ENCODE measurements around the gene TMEM30B. TPM values are rescaled to one million over a fixed set of nuclear protein-coding genes. Genes with fewer than 3 reads are reported as not detected.
"Not testable (repeated sequence)": the region's sequence is repeated elsewhere in the genome, so short reads cannot be mapped to it uniquely, and the experiment has no call there.

The TMEM30B gene
- total RNA-seq, 1 donor from 2014 or later = 0.36 TPM

DNA sequence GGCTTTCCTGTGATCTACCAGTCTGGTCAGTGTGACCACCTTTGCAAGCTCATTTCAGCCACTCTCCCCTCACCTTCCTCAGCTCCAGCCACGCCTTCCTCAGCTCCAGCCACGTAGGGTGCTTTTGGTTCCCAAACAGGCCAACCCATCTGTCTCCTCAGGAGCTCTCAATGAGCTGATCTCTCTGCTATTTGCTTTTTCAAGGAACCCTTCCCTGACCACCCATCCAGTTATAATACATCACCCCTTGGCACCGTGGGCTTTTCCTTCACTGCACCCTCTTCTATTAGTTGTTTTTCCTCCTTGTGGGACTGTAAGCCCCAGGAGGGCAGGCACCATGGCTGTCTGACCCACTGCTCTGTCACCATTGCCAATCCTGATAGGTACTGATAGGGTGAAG, 37.9 kb upstream of the TMEM30B start:
- Histone ChIP-seq H3K79me2 (ENCODE audit: insufficient read depth, low read length) (no peaks in the 10 kb centered on the region), H4K20me1 (ENCODE audit: insufficient read depth, low read length) (no peaks in the 10 kb centered on the region), H3K4me1 (ENCODE audit: insufficient read depth, low read length) (peaks cover 6% of the 10 kb centered on the region), H3K9ac (ENCODE audit: low read length) (no peak overlapping the region), H3K4me3 (ENCODE audit: insufficient read depth, low read depth, low read length) (no peak overlapping the region), H3K36me3 (ENCODE audit: insufficient read depth, low read length) (no peaks in the 10 kb centered on the region), H3K9me3 (ENCODE audit: insufficient read depth, low read depth, low read length) (no peaks in the 10 kb centered on the region), H3K27me3 (ENCODE audit: insufficient read depth, low read length) (peaks cover 37% of the 10 kb centered on the region), H3K27ac (ENCODE audit: low read depth, low read length) (no peak overlapping the region), H3K4me2 (ENCODE audit: low read length) (no peak overlapping the region), H2AFZ (ENCODE audit: low read depth, low read length) (no peak overlapping the region)
- Mint-ChIP-seq H3K27me3 (ENCODE audit: low read depth, unreplicated experiment) (peaks cover 20% of the 10 kb centered on the region), H3K9me3 (ENCODE audit: unreplicated experiment) (no peaks in the 10 kb centered on the region), H3K4me3 (ENCODE audit: unreplicated experiment) (no peak overlapping the region), H3K27ac (ENCODE audit: unreplicated experiment) (no peak overlapping the region), H3K36me3 (ENCODE audit: low read depth, unreplicated experiment) (no peaks in the 10 kb centered on the region), H3K4me1 (ENCODE audit: low read depth, unreplicated experiment) (no peaks in the 10 kb centered on the region)
- no peak for FAIRE-seq
- TF ChIP-seq EZH2 (IDR thresholded peaks at IDR 0.05; ENCODE audit: insufficient read depth, low read length) = no peak
- TF ChIP-seq, protein P1, sequence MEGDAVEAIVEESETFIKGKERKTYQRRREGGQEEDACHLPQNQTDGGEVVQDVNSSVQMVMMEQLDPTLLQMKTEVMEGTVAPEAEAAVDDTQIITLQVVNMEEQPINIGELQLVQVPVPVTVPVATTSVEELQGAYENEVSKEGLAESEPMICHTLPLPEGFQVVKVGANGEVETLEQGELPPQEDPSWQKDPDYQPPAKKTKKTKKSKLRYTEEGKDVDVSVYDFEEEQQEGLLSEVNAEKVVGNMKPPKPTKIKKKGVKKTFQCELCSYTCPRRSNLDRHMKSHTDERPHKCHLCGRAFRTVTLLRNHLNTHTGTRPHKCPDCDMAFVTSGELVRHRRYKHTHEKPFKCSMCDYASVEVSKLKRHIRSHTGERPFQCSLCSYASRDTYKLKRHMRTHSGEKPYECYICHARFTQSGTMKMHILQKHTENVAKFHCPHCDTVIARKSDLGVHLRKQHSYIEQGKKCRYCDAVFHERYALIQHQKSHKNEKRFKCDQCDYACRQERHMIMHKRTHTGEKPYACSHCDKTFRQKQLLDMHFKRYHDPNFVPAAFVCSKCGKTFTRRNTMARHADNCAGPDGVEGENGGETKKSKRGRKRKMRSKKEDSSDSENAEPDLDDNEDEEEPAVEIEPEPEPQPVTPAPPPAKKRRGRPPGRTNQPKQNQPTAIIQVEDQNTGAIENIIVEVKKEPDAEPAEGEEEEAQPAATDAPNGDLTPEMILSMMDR (IDR thresholded peaks at IDR 0.05; ENCODE audit: insufficient read depth, low read depth, low read length) = no peak
- no peak for DNase-seq (ENCODE audit: low read depth)

DNA sequence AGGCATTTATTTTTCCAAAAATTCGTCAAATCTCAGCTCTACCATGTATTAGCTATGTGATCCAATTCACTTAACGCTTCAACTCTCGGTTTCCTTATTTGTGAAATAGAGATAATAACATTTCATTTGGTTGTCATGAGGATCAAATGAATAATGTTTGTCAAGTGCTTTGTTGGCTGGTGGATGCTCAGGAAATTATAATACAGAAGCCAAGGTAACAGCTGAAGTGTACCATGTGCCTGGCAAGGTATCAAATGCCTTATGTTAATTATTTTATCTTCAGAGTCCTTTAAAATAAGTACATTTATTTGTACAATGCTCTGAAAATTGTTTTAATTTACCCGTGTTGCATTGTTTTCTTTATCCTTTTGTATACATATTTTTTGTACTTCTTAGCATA, 34.2 kb upstream of the TMEM30B start:
- Mint-ChIP-seq H3K36me3 (ENCODE audit: low read depth, unreplicated experiment) (peaks cover 2% of the 10 kb centered on the region), H3K27ac (ENCODE audit: unreplicated experiment) (no peak overlapping the region), H3K4me1 (ENCODE audit: low read depth, unreplicated experiment) (no peaks in the 10 kb centered on the region), H3K4me3 (ENCODE audit: unreplicated experiment) (no peak overlapping the region), H3K27me3 (ENCODE audit: low read depth, unreplicated experiment) (peaks cover 6% of the 10 kb centered on the region), H3K9me3 (ENCODE audit: unreplicated experiment) (peaks cover 8% of the 10 kb centered on the region)
- no peak overlapping the region for H3K4me2 ChIP-seq (ENCODE audit: low read length)
- no peak overlapping the region for H2AFZ ChIP-seq (ENCODE audit: low read depth, low read length)
- H3K4me3 ChIP-seq (ENCODE audit: insufficient read depth, low read depth, low read length) = no peak overlapping the region
- no peaks in the 10 kb centered on the region for H3K79me2 ChIP-seq (ENCODE audit: insufficient read depth, low read length)
- peaks cover 3% of the 10 kb centered on the region for H3K9me3 ChIP-seq (ENCODE audit: insufficient read depth, low read depth, low read length)
- H3K4me1 ChIP-seq (ENCODE audit: insufficient read depth, low read length) = no peaks in the 10 kb centered on the region
- H4K20me1 ChIP-seq (ENCODE audit: insufficient read depth, low read length) = no peaks in the 10 kb centered on the region
- H3K36me3 ChIP-seq (ENCODE audit: insufficient read depth, low read length) = no peaks in the 10 kb centered on the region
- TF ChIP-seq EZH2 (IDR thresholded peaks at IDR 0.05; ENCODE audit: insufficient read depth, low read length) = no peak
- TF ChIP-seq, protein P1 (IDR thresholded peaks at IDR 0.05; ENCODE audit: insufficient read depth, low read depth, low read length) = no peak
- H3K27ac ChIP-seq (ENCODE audit: low read depth, low read length) = no peak overlapping the region
- H3K27me3 ChIP-seq (ENCODE audit: insufficient read depth, low read length) = peaks cover 15% of the 10 kb centered on the region
- no peak overlapping the region for H3K9ac ChIP-seq (ENCODE audit: low read length)
- FAIRE-seq = no peak
- no peak for DNase-seq (ENCODE audit: low read depth)

DNA sequence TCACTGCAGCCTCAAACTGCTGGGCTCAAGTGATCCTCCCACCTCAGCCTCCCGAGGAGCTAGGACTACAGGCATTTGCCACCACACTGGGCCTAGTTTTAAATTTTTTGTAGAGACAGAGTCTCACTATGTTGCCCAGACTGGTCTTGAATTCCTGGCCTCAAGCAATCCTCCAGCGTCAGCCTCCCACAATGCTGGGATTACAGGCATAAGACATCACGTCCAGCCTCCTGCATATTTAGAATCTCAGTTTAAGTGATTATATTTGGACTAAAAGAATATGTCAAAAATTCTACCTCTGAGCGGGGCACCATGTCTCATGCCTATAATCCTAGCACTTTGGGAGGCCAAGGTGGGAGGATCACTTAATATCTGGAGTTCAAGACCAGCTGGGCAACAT, 27.6 kb upstream of the TMEM30B start:
- H3K4me2 ChIP-seq (ENCODE audit: low read length); H3K4me1 Mint-ChIP-seq (ENCODE audit: low read depth, unreplicated experiment); H2AFZ ChIP-seq (ENCODE audit: low read depth, low read length); H3K79me2 ChIP-seq (ENCODE audit: insufficient read depth, low read length); H3K4me1 ChIP-seq (ENCODE audit: insufficient read depth, low read length); H3K27ac ChIP-seq (ENCODE audit: low read depth, low read length); H3K36me3 ChIP-seq (ENCODE audit: insufficient read depth, low read length); H3K27me3 Mint-ChIP-seq (ENCODE audit: low read depth, unreplicated experiment); H3K9me3 ChIP-seq (ENCODE audit: insufficient read depth, low read depth, low read length); FAIRE-seq; H3K4me3 Mint-ChIP-seq (ENCODE audit: unreplicated experiment); H3K27me3 ChIP-seq (ENCODE audit: insufficient read depth, low read length); H3K9ac ChIP-seq (ENCODE audit: low read length); H3K27ac Mint-ChIP-seq (ENCODE audit: unreplicated experiment); H4K20me1 ChIP-seq (ENCODE audit: insufficient read depth, low read length); H3K4me3 ChIP-seq (ENCODE audit: insufficient read depth, low read depth, low read length); H3K36me3 Mint-ChIP-seq (ENCODE audit: low read depth, unreplicated experiment); DNase-seq (ENCODE audit: low read depth): not testable (repeated sequence)
- H3K9me3 Mint-ChIP-seq (ENCODE audit: unreplicated experiment) = peaks cover 11% of the 10 kb centered on the region
